Stimulated activated CD8-positive, alpha-beta memory T cell treated with anti-CD3 and anti-CD28 coated beads, Interleukin-15, amount 100 ng/mL, for 48 hours (primary cell): ENCODE measurements around the gene PLAGL1.

ENCODE experiments used
- DNase-seq, 2 donors: peaks; one replicate each; pipeline ENCODE4 v3.0.0-alpha.2; 2020; ENCODE audit warnings: low read depth in 2 of 2

Gene PLAGL1

DNA sequence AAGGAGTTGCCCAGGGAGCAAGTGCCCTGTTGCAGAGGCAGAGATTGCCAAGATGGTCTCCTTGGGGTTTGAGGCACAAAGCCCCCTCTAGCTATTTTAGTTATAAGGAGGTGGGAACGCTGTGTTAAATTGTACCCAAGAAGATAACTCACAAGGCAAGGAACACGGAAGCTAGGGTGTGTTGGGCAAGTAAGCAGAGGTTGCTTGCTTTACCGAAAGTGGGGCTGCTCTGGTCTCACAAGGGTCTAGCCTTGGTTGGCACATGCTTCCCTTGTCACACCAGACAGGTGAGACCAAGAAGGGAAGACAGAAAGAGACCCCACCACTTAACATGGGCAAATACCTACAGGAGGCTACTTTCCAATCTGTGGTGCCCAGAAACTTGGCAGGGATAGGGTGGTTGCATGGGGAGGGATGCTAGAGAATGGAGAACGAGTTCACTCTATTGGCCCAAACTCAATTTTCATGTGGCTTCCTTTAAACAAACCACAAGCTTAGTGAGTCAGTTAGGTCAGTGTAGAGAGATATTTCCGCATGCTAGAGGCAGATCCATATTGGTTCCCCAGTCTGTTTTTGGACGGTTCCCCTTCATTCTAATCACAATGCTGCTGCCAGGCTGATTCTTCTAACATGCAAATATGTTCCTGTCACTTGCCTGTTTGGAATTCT lies 42.4 kb downstream of the PLAGL1 start:
- no peak for DNase-seq

- DNase-seq: no peak
Observed at GRCh38 chr6:143964674-143965081, 43.4 kb downstream of the PLAGL1 start.

- DNase-seq: no peak
Observed at GRCh38 chr6:143963158-143963919, 44.7 kb downstream of the PLAGL1 start.

- DNase-seq: no peak
Observed at GRCh38 chr6:143961886-143962878, 45.9 kb downstream of the PLAGL1 start.

- no peak for DNase-seq
Observed at GRCh38 chr6:143961066-143961465, 47.0 kb downstream of the PLAGL1 start.

DNA sequence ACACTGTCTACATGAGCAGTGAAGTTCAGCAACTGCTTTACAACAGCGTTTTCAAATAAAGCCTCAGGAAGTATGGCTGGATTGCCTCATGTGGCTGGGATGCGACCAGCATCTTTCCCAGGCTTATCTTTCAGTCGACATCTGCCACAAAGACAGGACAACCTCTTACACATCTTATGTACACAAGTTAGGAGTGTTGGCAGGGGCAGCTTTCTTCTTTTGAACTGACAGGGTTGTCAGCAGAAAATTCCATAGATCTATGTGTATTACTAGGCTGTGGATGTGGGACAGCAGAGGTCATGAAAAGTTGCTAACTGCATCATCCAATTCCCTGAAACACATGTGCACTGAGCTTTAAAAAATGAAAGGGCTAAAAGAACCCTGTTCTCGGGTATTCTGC lies 48.1 kb downstream of the PLAGL1 start:
- no peak for DNase-seq

DNA sequence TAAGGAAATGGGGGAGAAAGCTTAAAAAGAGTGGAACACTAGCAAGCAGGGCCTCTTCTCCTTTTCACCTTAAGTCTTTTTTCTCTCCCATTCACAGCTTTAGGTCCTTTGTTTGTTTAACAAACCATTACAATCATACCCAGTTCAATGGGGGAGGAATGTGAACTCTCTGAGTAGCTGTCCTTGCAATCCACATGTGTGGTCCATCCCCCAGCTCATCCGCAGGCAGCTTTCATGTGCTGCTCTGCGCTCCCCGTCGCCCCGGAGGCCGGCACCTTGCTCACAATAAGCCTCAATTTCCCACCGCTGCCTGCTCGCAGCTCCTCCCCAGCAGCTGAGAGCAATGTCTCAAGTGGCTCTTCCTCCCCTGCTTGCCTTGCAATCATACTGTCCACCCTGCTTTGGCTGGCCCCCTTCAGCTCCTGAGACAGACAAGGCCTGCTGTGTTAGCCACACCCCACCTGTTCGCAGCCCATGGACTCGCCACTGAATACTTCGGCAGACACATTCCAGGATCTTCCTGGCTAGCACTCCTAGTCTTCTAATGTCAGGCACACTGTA lies 49.1 kb downstream of the PLAGL1 start:
- no peak for DNase-seq

- no peak for DNase-seq
Observed at GRCh38 chr6:143957679-143958274, 50.3 kb downstream of the PLAGL1 start.

GRCh38 chr6:143955971-143956370 lies 52.1 kb downstream of the PLAGL1 start:
- DNase-seq: no peak

DNA sequence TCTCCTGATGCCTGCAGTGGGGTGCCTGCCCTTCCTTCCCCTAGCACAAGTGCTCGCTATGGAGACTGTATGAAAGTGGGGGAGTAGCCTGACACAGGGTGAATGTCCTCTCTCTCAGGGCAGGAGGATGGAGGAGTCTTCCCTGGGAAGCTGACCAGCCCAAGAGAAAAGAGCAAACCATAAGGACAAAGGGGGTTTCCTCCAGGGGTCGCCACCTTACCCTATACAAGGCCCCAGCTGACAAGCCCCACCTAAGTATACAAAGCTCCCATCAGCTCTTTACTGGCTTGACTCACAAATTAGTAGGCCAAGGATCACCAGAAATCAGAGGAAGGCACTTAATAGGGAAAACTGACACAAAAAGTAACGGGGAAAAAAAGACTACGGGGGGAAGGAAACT lies 54.1 kb downstream of the PLAGL1 start:
- no peak for DNase-seq

DNA sequence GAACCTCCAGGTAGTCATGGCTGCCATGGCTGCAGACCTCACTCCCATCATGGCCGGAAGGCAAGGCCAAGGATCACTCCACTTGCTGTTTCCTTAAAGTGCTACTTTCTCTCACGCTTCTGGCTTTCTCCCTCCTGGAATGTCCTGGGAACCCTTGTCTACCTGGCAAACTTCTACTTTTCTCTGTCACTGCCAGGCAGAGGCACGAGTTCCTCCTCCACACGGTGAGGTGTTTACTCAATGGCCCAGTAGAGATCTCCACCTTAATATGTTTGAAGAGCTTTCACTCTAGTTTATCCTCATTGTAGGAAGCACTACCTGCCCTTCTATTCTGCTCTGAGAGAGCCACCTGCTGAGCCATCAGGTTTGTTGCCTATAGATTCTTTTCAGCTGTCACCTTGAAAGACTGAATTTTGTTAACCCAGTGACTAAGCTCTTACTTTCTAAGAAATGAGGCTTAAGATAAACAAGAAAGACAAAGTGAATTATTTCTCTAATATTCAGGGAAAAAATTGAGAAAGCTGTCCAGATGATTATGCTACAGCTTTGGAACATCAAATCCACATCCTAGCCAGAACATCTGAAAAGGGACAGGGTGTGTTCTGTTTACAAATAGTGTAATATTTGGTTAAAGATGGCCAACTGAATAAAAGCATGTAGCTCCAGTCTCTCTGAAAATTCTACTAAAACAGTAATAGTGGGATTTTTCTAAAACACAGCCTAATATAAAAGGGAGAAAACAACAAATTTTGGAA lies 54.9 kb downstream of the PLAGL1 start:
- no peak for DNase-seq

GRCh38 chr6:143952060-143952778 lies 55.8 kb downstream of the PLAGL1 start:
- DNase-seq: no peak

DNA sequence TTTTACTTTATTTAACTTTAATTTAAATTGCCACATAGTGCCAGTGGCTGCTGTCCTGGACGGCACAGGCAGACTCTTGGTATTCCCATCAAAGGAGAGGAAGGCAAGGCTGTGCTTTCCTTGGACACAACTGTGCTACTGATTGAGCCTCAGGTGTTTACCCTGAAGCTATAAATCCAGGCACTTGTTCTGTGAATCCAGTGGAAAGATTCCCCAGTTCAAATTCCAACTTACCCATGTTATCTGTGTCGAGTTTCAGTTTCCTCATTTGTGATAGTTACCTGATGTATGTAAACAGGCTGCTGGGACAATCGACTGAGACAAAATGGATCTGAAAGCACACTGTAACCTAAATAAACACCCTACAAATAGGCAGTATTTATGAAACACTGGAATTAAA lies 57.2 kb downstream of the PLAGL1 start:
- no peak for DNase-seq

DNA sequence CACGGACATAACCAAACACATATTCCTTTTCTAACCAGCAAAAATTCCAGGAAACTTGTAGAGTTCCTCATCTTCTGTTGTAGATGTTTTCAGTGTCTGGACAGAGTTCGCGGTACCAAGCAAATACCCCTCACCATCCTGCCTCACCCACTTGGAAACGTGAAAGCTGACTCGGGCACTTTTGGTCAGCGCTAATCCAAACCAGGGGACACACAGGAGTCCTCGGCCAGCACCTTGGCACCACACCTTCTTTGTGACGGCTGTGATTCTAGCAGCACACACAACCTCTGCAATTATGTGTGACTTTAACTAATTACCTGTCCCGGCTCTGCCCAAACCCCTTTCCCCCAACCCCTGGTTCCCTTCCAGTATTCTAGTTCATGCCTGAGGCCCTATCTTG lies 58.1 kb downstream of the PLAGL1 start:
- no peak for DNase-seq

DNA sequence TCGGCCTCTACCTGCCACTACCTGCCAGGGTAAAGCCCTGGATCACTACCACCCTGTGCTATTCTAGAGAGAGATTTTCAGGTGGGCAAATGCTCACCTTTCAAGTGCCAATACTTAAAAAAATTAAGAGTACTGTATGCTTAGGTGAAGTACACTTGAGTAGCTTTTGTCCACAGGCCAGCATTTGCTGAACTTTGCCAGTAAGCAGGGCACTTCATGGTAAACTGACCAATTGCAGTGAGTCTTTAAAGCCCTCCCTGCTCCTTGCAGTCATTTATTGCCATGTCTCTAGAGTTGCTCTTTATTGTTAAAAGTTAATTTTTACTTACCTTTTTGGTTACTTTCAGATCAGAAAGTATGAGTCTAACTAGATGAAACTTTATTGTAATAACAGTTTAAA lies 58.5 kb downstream of the PLAGL1 start:
- no peak for DNase-seq

DNA sequence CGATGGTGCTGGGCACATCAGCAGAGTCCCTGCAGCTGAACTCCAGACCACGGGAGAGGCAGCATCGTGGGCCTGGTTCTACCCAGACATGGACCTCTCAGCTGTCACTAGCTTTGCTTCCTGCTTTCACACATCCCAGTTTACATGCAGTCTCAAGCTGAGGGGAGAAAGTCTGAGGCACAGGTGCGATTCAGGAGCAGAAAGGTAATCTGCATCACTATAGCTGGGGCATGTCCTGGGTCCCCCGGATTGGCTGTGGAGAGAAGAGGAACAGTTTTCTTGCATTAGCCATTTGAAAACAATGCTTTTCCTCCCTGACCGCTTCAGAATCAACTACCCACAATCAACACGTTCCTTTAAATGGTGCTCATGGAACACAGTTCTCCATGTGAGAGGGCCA lies 59.9 kb downstream of the PLAGL1 start:
- DNase-seq: no peak

DNA sequence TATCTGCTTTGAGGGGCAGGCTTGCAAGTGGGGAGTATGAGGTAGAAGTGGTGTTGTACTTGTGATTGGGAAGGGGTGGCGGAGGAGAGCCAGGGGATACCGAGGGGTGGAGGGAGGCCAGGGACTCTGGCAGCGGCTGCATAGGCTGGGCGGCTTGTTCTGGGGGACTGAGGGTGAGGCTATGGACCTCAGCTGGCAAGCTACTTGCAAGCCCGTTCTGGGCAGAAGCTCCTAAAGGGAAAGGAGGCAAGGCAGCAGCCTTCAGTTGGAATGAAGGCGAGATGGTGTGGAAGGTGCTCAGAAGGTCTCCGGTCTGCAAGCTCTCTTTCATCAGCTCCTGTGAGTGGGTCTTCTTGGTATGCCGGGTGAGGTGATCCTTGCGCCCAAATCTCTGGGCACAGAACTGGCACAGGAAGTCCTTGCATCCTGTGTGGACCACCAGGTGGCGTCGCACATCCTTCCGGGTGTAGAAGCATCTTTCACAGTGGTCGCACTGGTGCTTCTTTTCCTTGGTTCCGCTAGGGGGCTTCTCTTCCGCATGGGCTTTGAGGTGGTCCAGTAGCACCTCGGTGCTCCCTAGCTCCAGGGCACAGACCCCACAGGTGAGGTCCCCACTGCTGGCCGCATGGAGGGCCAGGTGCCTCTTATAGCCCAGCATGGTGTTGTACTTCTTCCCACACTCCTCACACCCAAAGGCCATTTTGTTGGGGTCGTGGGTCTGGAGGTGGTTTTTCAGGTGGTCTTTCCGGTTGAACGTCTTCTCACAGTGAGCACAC lies 66.0 kb downstream of the PLAGL1 start:
- DNase-seq: peak; percentile 41 to 49

DNA sequence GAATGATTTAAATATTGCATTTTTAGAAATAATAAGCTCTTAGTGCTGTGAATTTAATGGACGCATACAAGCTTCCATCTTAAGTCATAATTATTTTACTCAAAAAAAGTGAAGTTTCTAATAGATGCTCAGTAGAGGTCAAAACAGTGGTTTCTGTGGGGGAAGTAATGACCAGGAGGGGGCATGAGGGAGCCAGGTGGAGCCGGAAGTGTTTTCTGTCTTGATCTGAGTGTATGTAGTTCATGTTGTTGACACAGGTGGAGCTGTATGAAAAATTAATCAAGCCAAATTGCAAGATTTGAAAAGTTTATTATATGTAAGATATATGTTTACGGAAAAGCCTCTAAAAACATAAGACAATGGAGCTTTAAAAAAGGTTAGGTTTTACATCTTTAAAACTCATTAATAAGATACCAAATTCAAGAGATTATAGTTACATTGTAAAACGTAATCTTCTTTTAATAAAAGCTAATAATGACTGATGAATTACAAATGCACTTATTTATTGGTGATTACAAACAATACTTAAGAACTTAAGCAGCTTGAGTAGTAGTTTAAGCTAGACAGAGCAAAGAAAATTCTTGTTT lies 68.0 kb downstream of the PLAGL1 start:
- DNase-seq: peak; percentile 21 to 23

DNA sequence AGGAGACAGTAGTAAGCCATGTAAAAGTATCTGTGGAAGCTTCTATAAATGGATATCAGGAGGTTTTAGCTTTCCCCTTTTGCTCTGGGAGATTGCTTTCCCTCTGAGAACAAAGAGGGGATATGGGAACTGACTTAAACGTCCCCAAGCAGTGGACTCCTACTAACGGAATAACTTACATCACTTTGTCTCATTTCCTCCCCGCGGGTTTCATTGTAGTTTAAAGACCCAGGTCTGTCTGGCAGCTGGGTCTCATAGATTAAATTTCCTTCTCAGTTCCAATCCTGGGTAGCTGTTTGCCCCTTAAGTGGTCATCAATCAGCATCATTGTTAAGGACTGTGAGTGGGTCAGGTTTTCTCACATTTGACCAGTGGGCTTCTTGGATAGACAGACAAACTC lies 68.7 kb downstream of the PLAGL1 start:
- DNase-seq: no peak
